Mesenchymal stem cell (in vitro differentiated cells and primary cell): ENCODE measurements around the gene DST.

Experiments
- DNase-seq: peaks from one replicate; pipeline ENCODE4 v3.0.0-alpha.2; 2013
- H2AFZ ChIP-seq: one replicate; pipeline ENCODE4 v1.6.1; 2013; ENCODE audit warnings: low read depth, mild to moderate bottlenecking, control low read depth, inconsistent platforms, low read length, moderate library complexity
- H2AK5ac ChIP-seq: 2 replicates; pipeline ENCODE4 v1.6.1; 2013; ENCODE audit warnings: low read length, moderate library complexity, mild to moderate bottlenecking, inconsistent platforms; ENCODE audit not compliant: severe bottlenecking
- H2BK120ac ChIP-seq: one replicate; pipeline ENCODE4 v1.6.1; 2013; ENCODE audit warnings: low read depth, mild to moderate bottlenecking, inconsistent platforms, low read length, moderate library complexity
- H2BK12ac ChIP-seq, 2 experiments: one replicate each; pipeline ENCODE4 v1.6.1; 2013; ENCODE audit warnings: inconsistent platforms in 2 of 2, low read length in 2 of 2, mild to moderate bottlenecking in 2 of 2, moderate library complexity in 2 of 2, control low read depth in 1 of 2
- H2BK15ac ChIP-seq: one replicate; pipeline ENCODE4 v1.6.1; 2013; ENCODE audit warnings: mild to moderate bottlenecking, low read depth, inconsistent platforms; ENCODE audit not compliant: poor library complexity, severe bottlenecking
- H2BK5ac ChIP-seq: 2 replicates; pipeline ENCODE4 v1.6.1; 2013; ENCODE audit warnings: low read depth, mild to moderate bottlenecking, low read length, control low read depth, inconsistent platforms; ENCODE audit not compliant: poor library complexity, severe bottlenecking
- H3K14ac ChIP-seq, 2 experiments: one replicate each; pipeline ENCODE4 v1.6.1; 2013; ENCODE audit warnings: inconsistent platforms in 2 of 2, low read length in 2 of 2, control low read depth in 1 of 2, mild to moderate bottlenecking in 1 of 2, moderate library complexity in 1 of 2
- H3K18ac ChIP-seq, 2 experiments: one replicate each; pipeline ENCODE4 v1.6.1; 2013; ENCODE audit warnings: inconsistent platforms in 2 of 2, low read length in 2 of 2, control low read depth in 1 of 2, low read depth in 1 of 2, mild to moderate bottlenecking in 1 of 2
- H3K23ac ChIP-seq, 2 experiments: one replicate each; pipeline ENCODE4 v1.6.1; 2013; ENCODE audit warnings: inconsistent platforms in 2 of 2, low read length in 2 of 2, mild to moderate bottlenecking in 2 of 2, moderate library complexity in 2 of 2, control low read depth in 1 of 2
- H3K27ac ChIP-seq: 2 replicates; pipeline ENCODE4 v1.5.1; 2013; ENCODE audit warnings: mild to moderate bottlenecking, moderate library complexity, low read length, control low read depth, inconsistent platforms; ENCODE audit not compliant: poor library complexity, severe bottlenecking
- H3K27me3 ChIP-seq, 2 experiments: 2 replicates each; pipeline versions ENCODE4 v1.6.1 to v1.7.0; 2013; ENCODE audit warnings: low read length in 2 of 2, mild to moderate bottlenecking in 2 of 2, moderate library complexity in 2 of 2, control low read depth in 1 of 2, inconsistent platforms in 1 of 2; ENCODE audit not compliant: control insufficient read depth in 1 of 2, insufficient read depth in 1 of 2
- H3K36me3 ChIP-seq, 2 experiments: 2 replicates each; pipeline versions ENCODE4 v1.6.1 to v1.7.0; 2013; ENCODE audit warnings: low read length in 2 of 2, control low read depth in 1 of 2, inconsistent platforms in 1 of 2, low read depth in 1 of 2, mild to moderate bottlenecking in 1 of 2; ENCODE audit not compliant: insufficient read depth in 2 of 2, control insufficient read depth in 1 of 2
- H3K4ac ChIP-seq, 2 experiments: one replicate each; pipeline ENCODE4 v1.6.1; 2013; ENCODE audit warnings: inconsistent platforms in 2 of 2, low read length in 2 of 2, mild to moderate bottlenecking in 2 of 2, moderate library complexity in 2 of 2, control low read depth in 1 of 2, low read depth in 1 of 2
- H3K4me1 ChIP-seq: 2 replicates; pipeline ENCODE4 v1.6.1; 2013; ENCODE audit warnings: low read depth, low read length, control low read depth; ENCODE audit not compliant: control insufficient read depth, insufficient read depth
- H3K4me2 ChIP-seq: 2 replicates; pipeline ENCODE4 v1.6.1; 2013; ENCODE audit warnings: low read length, mild to moderate bottlenecking, inconsistent platforms; ENCODE audit not compliant: poor library complexity, severe bottlenecking
- H3K4me3 ChIP-seq, 2 experiments: 2 replicates each; pipeline versions ENCODE4 v1.5.1 to v1.7.0; 2013; ENCODE audit warnings: low read length in 2 of 2, mild to moderate bottlenecking in 2 of 2, control low read depth in 1 of 2, low read depth in 1 of 2; ENCODE audit not compliant: insufficient read depth in 1 of 2
- H3K79me1 ChIP-seq: replicated peaks from 2 replicates; pipeline ENCODE4 v1.6.1; 2013; ENCODE audit warnings: mild to moderate bottlenecking, control low read depth, low read length, inconsistent platforms; ENCODE audit not compliant: poor library complexity, severe bottlenecking
- H3K9ac ChIP-seq: 2 replicates; pipeline ENCODE4 v1.7.0; 2013; ENCODE audit warnings: mild to moderate bottlenecking, low read length, moderate library complexity
- H3K9me3 ChIP-seq: 2 replicates; pipeline ENCODE4 v1.7.0; 2013; ENCODE audit warnings: mild to moderate bottlenecking, low read length; ENCODE audit not compliant: control insufficient read depth
- H4K8ac ChIP-seq: one replicate; pipeline ENCODE4 v1.6.1; 2013; ENCODE audit warnings: inconsistent platforms, mild to moderate bottlenecking, low read length, moderate library complexity
- H4K91ac ChIP-seq: one replicate; pipeline ENCODE4 v1.6.1; 2013; ENCODE audit warnings: mild to moderate bottlenecking, low read length, inconsistent platforms
- WGBS: methylation state at CpG from one replicate; pipeline ENCODE4 v1.1.7; 2013; ENCODE audit warnings: mixed read lengths; 5-methylcytosine and 5-hydroxymethylcytosine counted together

DST gene

DNA sequence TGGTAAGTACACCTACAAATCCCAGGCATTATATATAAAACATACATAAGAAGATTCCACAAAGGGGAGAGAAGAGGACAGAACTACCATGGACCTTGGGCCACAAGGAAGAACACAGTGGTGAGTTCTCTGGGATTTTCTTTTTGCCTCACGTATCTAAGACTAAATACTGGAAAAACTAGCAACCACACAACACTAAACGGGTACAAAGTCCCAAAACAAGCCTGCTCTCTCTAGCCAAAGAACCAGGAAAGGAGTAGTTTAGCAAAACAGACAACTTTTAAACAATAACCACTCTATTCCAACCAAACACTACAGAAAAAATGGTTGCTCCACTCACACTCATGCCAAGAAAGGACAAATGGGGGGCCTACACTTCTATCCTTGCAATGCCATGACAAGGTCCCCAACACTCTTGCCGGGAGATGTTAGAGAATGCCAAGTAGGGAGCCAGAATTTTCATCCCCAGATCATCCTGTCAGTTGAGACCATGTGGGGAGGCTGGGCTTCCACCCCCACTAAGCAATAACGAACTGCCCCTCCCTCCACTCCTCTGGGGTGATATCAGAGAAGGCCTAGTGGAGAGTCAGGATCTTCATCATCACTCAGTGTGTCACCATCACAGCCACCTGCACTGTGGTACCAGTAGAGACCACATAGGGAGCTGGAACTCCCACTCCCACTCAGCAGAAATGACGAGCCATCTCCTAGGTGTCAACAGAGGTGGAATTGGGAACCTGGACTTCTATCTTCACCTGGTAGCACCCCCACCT lies 123.5 kb downstream of the DST start:
- Histone ChIP-seq H2BK5ac (no peak overlapping the region), H3K36me3 (peaks cover 7 to 78% of the 10 kb centered on the region in 2 experiments), H3K9me3 (no peaks in the 10 kb centered on the region), H2AFZ (no peak overlapping the region), H3K27me3 (no peaks in the 10 kb centered on the region), H3K23ac (no peak overlapping the region), H3K79me1 (peaks cover 18% of the 10 kb centered on the region), H2BK12ac (no peak overlapping the region), H3K4me1 (no peaks in the 10 kb centered on the region), H2AK5ac (no peak overlapping the region), H3K4me3 (no peak overlapping the region), H3K18ac (peak overlapping the region in 1 of 2 experiments; percentile 26), H4K91ac (peak overlapping the region; percentile 6), H2BK15ac (no peak overlapping the region), H3K9ac (no peak overlapping the region), H3K4me2 (no peak overlapping the region), H3K14ac (no peak overlapping the region), H4K8ac (no peak overlapping the region), H2BK120ac (no peak overlapping the region), H3K4ac (no peak overlapping the region), H3K27ac (no peak overlapping the region)
- no peak for DNase-seq
- over 99% methylated on average over 4 of the region's 5 CpGs for WGBS

DNA sequence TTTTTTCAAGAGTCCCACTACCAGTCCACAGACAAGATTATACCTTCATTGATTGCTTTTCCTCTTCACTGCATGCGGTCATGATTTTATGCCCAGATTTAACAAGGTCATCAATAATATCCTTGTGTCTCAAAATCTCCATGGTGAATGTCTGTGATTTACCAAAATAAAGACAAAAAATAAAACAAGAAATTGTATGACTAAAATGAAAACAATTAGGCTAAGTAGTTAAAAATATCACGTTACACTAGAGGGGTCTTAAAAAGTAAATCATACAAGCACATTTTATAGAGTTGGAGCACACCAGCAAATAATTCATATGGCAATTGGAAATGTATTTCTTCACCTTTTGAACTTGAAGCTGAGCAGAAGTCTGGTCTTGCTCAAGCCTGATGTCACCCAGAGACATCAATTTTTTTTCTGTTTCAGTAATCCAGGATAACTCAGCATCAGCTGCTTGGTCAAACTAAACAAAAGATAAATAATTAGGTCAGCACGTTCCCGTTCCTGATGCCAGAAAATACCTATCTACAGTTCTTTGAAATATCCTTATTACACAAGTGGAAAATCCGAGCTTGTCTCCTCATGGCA lies 125.4 kb downstream of the DST start:
- Histone ChIP-seq H2BK120ac (no peak overlapping the region), H2BK12ac (no peak overlapping the region), H3K9me3 (no peaks in the 10 kb centered on the region), H3K18ac (no peak overlapping the region), H3K4me2 (no peak overlapping the region), H4K91ac (no peak overlapping the region), H3K79me1 (peaks cover 20% of the 10 kb centered on the region), H3K4me3 (no peak overlapping the region), H2AK5ac (no peak overlapping the region), H3K27me3 (no peaks in the 10 kb centered on the region), H2AFZ (no peak overlapping the region), H4K8ac (no peak overlapping the region), H3K9ac (peak overlapping the region; percentile 34), H3K14ac (no peak overlapping the region), H3K36me3 (peaks cover 11 to 83% of the 10 kb centered on the region in 2 experiments), H3K27ac (no peak overlapping the region), H2BK15ac (no peak overlapping the region), H2BK5ac (no peak overlapping the region), H3K4ac (no peak overlapping the region), H3K23ac (no peak overlapping the region), H3K4me1 (no peaks in the 10 kb centered on the region)
- peak; percentile 78 for DNase-seq
- WGBS: 0% methylated on average over 2 of the region's 5 CpGs

DNA sequence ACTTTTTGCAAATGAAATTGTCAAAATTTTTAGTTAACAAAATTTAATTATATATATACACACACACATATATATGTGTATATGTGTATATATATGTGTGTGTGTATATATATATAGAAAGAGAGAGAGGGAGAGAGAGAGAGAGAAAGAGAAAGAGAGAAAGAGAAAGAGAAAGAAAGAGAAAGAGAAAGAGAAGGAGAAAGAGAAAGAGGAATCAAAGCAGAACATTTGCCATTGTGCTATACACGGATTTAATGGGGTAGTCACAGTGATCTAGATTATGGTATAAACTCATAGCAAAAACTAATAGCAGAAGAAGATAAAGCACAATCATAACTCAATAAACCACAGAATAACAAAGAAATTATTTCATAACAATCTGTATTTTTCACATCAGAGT lies 126.7 kb downstream of the DST start:
- Histone ChIP-seq H3K4me1 (no peaks in the 10 kb centered on the region), H3K9me3 (no peaks in the 10 kb centered on the region), H2AFZ (no peak overlapping the region), H2BK12ac (no peak overlapping the region), H3K14ac (no peak overlapping the region), H3K18ac (no peak overlapping the region), H3K23ac (no peak overlapping the region), H4K8ac (no peak overlapping the region), H3K27ac (no peak overlapping the region), H3K4ac (no peak overlapping the region), H2BK5ac (no peak overlapping the region), H4K91ac (no peak overlapping the region), H2AK5ac (no peak overlapping the region), H2BK15ac (no peak overlapping the region), H3K4me3 (no peak overlapping the region), H3K36me3 (peaks cover 11 to 86% of the 10 kb centered on the region in 2 experiments), H3K79me1 (peaks cover 22% of the 10 kb centered on the region), H3K27me3 (no peaks in the 10 kb centered on the region), H3K4me2 (no peak overlapping the region), H3K9ac (no peak overlapping the region), H2BK120ac (no peak overlapping the region)
- no peak for DNase-seq
- no CpG with 5 or more reads among the region's 1 CpG for WGBS

DNA sequence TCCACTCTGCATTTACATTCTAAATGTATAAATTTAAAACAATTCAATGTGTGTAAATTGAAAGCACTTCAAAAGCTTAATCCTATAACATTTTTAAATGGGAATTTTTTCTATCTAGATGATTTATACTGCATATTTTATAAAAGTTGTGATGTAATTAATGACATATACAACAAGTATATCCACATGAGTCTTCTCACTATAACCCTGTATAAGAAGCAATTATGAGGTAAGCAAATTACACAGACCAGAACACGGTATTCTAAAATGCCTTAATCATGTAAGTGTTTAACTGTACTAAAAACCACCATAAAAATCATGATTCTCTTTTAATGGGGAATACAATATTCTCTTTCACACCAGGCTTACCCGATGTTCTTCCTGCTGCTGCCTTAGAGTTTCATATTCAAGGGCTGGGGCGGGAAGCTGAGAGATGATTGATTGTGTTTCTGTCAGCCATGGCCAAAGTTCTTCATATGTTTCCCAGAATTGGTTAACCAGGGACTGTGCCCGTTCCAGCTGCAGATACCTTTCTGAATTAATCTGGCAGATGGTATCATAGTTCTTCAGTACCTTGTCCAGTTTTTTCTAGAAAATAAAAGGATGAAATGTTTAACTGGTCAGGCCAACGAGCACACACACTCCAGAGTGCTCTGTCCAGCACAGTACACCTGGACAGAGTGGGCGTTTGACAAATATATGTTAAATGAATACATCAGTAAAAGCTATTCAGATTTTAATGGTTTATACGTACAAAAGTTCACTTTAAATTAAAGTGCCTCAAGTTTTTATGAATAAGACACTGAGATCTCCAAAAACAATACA lies 127.4 kb downstream of the DST start:
- Histone ChIP-seq H3K9me3 (no peaks in the 10 kb centered on the region), H3K4me1 (no peaks in the 10 kb centered on the region), H3K14ac (no peak overlapping the region), H3K4me2 (no peak overlapping the region), H2AFZ (no peak overlapping the region), H4K91ac (no peak overlapping the region), H3K18ac (no peak overlapping the region), H3K23ac (no peak overlapping the region), H2BK15ac (no peak overlapping the region), H3K27me3 (no peaks in the 10 kb centered on the region), H3K4ac (no peak overlapping the region), H2BK120ac (no peak overlapping the region), H3K36me3 (peaks cover 11 to 89% of the 10 kb centered on the region in 2 experiments), H2AK5ac (no peak overlapping the region), H3K9ac (no peak overlapping the region), H3K4me3 (no peak overlapping the region), H3K27ac (no peak overlapping the region), H2BK5ac (no peak overlapping the region), H2BK12ac (no peak overlapping the region), H3K79me1 (peaks cover 22% of the 10 kb centered on the region), H4K8ac (no peak overlapping the region)
- DNase-seq: no peak
- 96% methylated on average over 4 of the region's 7 CpGs for WGBS
